Smooth muscle cell (in vitro differentiated cells): Measurements from ENCODE around the gene HVCN1. TPM values are rescaled to one million over a fixed set of nuclear protein-coding genes. Genes with fewer than 3 reads are reported as not detected.

Source experiments
- DNase-seq: peaks from one replicate; lab custom pipeline; 2025; ENCODE audit not compliant: unreplicated experiment; lab: John Stamatoyannopoulos, UW
- H2AFZ ChIP-seq: fragments of 200-600 bp; sonication (generic); 2 replicates; pipeline ENCODE4 v1.6.0; 2016; ENCODE audit warnings: antibody characterized with exemption, low read depth, mild to moderate bottlenecking
- H3F3A ChIP-seq: fragments of 200-600 bp; sonication (generic); 2 replicates; pipeline ENCODE4 v1.6.0; 2017; ENCODE audit warnings: antibody characterized with exemption, low read depth
- H3K27ac ChIP-seq: fragments of 200-600 bp; sonication (generic); 2 replicates; pipeline ENCODE4 v1.5.1; 2016; ENCODE audit warnings: low read depth, mild to moderate bottlenecking
- H3K27me3 ChIP-seq: fragments of 200-600 bp; sonication (generic); 2 replicates; pipeline ENCODE4 v1.6.1; 2016; ENCODE audit warnings: low read depth, mild to moderate bottlenecking
- H3K36me3 ChIP-seq: fragments of 200-600 bp; sonication (generic); 2 replicates; pipeline ENCODE4 v1.5.1; 2016; ENCODE audit warnings: low read depth
- H3K4me1 ChIP-seq: fragments of 200-600 bp; sonication (generic); 2 replicates; pipeline ENCODE4 v1.5.1; 2016; ENCODE audit warnings: low read depth
- H3K4me2 ChIP-seq: fragments of 200-600 bp; sonication (generic); 2 replicates; pipeline ENCODE4 v1.6.0; 2016; ENCODE audit warnings: mild to moderate bottlenecking
- H3K4me3 ChIP-seq: fragments of 200-600 bp; sonication (generic); 2 replicates; pipeline ENCODE4 v1.5.1; 2016; ENCODE audit warnings: mild to moderate bottlenecking
- H3K79me2 ChIP-seq: fragments of 200-600 bp; sonication (generic); 2 replicates; pipeline ENCODE4 v1.6.0; 2016; ENCODE audit warnings: low read depth, mild to moderate bottlenecking
- H3K9ac ChIP-seq: fragments of 200-600 bp; sonication (generic); 2 replicates; pipeline ENCODE4 v1.6.0; 2016; ENCODE audit warnings: low read depth
- H3K9me3 ChIP-seq: fragments of 200-600 bp; sonication (generic); replicated peaks from 2 replicates; pipeline ENCODE4 v1.5.1; 2016; ENCODE audit warnings: low read depth
- H4K20me1 ChIP-seq: fragments of 200-600 bp; sonication (generic); 2 replicates; pipeline ENCODE4 v1.6.0; 2016; ENCODE audit warnings: low read depth
- WGBS: methylation state at CpG from one replicate; pipeline ENCODE4 v1.1.7; 2016; ENCODE audit warnings: low lambda C conversion rate; 5-methylcytosine and 5-hydroxymethylcytosine counted together
- polyA plus RNA-seq: library from polyadenylated mRNA; unstranded; fragments of >200 nt; fragmentation: Nextera tagmentation; extraction: Ambion mirVana; gene quantifications from 2 replicates; pipeline ENCODE4 v1.2.1, GENCODE V29; 2016
- total RNA-seq: library from RNA; depleted of rRNA; stranded (reverse); fragments of >200 nt; gene quantifications from 2 replicates; pipeline ENCODE4 v1.2.3, GENCODE V29; 2014
- TF ChIP-seq, protein P1 (sequence below): fragments of 200-600 bp; sonication (generic); IDR thresholded peaks from 2 replicates; pipeline ENCODE4 v1.5.1; 2017; ENCODE audit warnings: borderline replicate concordance, mild to moderate bottlenecking, antibody characterized with exemption; ENCODE audit not compliant: insufficient read depth, poor library complexity, severe bottlenecking

HVCN1 gene
- total and polyA plus RNA-seq, 2 experiments from 2014 or later, result 4.6 to 5.5 TPM

DNA sequence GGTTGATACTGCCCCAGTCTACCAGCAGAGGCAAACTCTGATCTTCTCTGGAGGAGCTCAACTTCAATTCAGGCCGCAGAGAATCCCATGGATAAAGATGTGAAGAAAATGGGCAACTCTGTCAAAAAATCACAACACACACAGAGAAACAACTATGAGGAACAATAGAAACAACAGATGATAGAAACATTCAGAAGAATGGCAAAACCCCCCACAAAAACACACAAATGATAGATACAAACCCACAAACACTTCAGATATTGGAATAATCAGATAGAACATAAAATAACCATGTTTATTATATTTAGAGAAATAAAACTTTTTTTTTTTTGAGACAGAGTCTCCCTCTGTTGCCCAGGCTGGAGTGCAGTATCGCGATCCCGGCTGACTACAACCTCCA lies 20.0 kb upstream of the HVCN1 start:
- no peak overlapping the region for H3K4me3 ChIP-seq
- DNase-seq, result no peak
- no peaks in the 10 kb centered on the region for H3K79me2 ChIP-seq
- H3K27ac ChIP-seq, result no peak overlapping the region
- H3K27me3 ChIP-seq, result no peaks in the 10 kb centered on the region
- TF ChIP-seq, protein P1, sequence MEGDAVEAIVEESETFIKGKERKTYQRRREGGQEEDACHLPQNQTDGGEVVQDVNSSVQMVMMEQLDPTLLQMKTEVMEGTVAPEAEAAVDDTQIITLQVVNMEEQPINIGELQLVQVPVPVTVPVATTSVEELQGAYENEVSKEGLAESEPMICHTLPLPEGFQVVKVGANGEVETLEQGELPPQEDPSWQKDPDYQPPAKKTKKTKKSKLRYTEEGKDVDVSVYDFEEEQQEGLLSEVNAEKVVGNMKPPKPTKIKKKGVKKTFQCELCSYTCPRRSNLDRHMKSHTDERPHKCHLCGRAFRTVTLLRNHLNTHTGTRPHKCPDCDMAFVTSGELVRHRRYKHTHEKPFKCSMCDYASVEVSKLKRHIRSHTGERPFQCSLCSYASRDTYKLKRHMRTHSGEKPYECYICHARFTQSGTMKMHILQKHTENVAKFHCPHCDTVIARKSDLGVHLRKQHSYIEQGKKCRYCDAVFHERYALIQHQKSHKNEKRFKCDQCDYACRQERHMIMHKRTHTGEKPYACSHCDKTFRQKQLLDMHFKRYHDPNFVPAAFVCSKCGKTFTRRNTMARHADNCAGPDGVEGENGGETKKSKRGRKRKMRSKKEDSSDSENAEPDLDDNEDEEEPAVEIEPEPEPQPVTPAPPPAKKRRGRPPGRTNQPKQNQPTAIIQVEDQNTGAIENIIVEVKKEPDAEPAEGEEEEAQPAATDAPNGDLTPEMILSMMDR, result no peak
- H3K9ac ChIP-seq, result no peak overlapping the region
- no peaks in the 10 kb centered on the region for H3K36me3 ChIP-seq
- H3F3A ChIP-seq, result no peaks in the 10 kb centered on the region
- no peaks in the 10 kb centered on the region for H4K20me1 ChIP-seq
- no peaks in the 10 kb centered on the region for H3K4me1 ChIP-seq
- no peak overlapping the region for H3K4me2 ChIP-seq
- H2AFZ ChIP-seq, result no peak overlapping the region
- 96% methylated on average over 4 of the region's 4 CpGs for WGBS
- no peaks in the 10 kb centered on the region for H3K9me3 ChIP-seq

GRCh38 chr12:110705309-110705708 lies 16.4 kb upstream of the HVCN1 start:
- no peak overlapping the region for H3K4me2 ChIP-seq
- no peaks in the 10 kb centered on the region for H3F3A ChIP-seq
- TF ChIP-seq, protein P1, result no peak
- no peaks in the 10 kb centered on the region for H3K9me3 ChIP-seq
- no peaks in the 10 kb centered on the region for H3K79me2 ChIP-seq
- no peaks in the 10 kb centered on the region for H3K36me3 ChIP-seq
- no peak overlapping the region for H3K9ac ChIP-seq
- H3K4me1 ChIP-seq, result no peaks in the 10 kb centered on the region
- DNase-seq, result no peak
- no peaks in the 10 kb centered on the region for H4K20me1 ChIP-seq
- 78% methylated on average over 3 of the region's 3 CpGs for WGBS
- no peak overlapping the region for H3K27ac ChIP-seq
- H2AFZ ChIP-seq, result no peak overlapping the region
- no peak overlapping the region for H3K4me3 ChIP-seq
- H3K27me3 ChIP-seq, result no peaks in the 10 kb centered on the region

DNA sequence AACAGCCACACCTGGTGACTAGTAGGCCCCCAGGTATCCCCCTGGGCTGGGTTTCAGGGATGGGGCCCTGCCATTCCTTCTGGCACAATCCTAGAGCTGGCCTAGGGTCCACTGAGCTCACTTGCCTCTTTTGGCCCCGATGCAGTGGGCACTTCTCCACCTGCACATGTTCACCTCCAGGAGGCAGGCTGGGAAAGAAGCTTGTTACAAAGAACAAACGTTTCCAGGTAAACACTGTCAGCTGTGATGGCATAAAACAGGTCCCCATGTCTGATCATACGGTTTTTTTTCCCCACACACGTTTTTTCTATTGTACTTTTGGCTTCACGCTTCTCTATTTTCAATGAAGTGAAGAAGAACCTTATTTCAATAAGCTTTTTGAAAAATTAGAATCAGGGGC lies 15.8 kb upstream of the HVCN1 start:
- H3K9me3 ChIP-seq, result no peaks in the 10 kb centered on the region
- H3K79me2 ChIP-seq, result no peaks in the 10 kb centered on the region
- 51% methylated on average over 5 of the region's 5 CpGs for WGBS
- TF ChIP-seq, protein P1, result no peak
- no peak overlapping the region for H3K4me2 ChIP-seq
- DNase-seq, result no peak
- no peak overlapping the region for H3K9ac ChIP-seq
- no peaks in the 10 kb centered on the region for H4K20me1 ChIP-seq
- no peaks in the 10 kb centered on the region for H3K36me3 ChIP-seq
- no peak overlapping the region for H2AFZ ChIP-seq
- H3K27me3 ChIP-seq, result no peaks in the 10 kb centered on the region
- no peak overlapping the region for H3K4me3 ChIP-seq
- no peaks in the 10 kb centered on the region for H3K4me1 ChIP-seq
- no peaks in the 10 kb centered on the region for H3F3A ChIP-seq
- no peak overlapping the region for H3K27ac ChIP-seq

DNA sequence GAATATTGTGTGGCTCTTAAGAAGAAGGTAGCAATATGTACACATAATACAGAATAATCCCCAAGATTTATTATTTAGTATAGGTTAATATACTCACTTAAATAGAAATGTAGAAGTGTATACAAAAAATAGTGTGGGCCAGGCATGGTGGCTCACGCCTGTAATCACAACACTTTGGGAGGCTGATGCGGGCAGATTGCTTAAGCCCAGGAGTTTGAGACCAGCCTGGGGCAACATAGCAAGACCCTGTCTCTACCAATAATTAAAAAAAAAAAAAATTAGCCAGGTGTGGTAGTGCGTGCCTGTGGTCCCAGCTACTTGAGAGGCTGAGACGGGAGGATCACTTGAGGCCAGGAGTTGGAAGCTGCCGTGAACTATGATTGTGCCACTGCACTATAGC lies 15.3 kb upstream of the HVCN1 start:
- Histone ChIP-seq H2AFZ (no peak overlapping the region), H3K79me2 (no peaks in the 10 kb centered on the region), H3K36me3 (no peaks in the 10 kb centered on the region), H3K4me2 (no peak overlapping the region), H3K9ac (no peak overlapping the region), H3F3A (no peaks in the 10 kb centered on the region), H3K27me3 (no peaks in the 10 kb centered on the region), H4K20me1 (no peaks in the 10 kb centered on the region), H3K9me3 (no peaks in the 10 kb centered on the region), H3K4me1 (no peaks in the 10 kb centered on the region), H3K4me3 (no peak overlapping the region), H3K27ac (no peak overlapping the region)
- no peak for DNase-seq
- TF ChIP-seq, protein P1, result no peak
- 92% methylated on average over 5 of the region's 5 CpGs for whole genome bisulfite sequencing
